HG02884 (cell line): ENCODE measurements around the gene OSBPL1A.

Source experiments
- ATAC-seq: cut with Tn5 transposase; IDR thresholded peaks from one replicate; pipeline ENCODE4 v1.9.1; 2021; ENCODE audit warnings: mild to moderate bottlenecking, moderate library complexity; ENCODE audit not compliant: unreplicated experiment

OSBPL1A gene

GRCh38 chr18:24230766-24231165, 166.9 kb downstream of the OSBPL1A start:
- no peak for ATAC-seq

GRCh38 chr18:24228667-24229041, 169.0 kb downstream of the OSBPL1A start:
- ATAC-seq: no peak

- ATAC-seq: no peak
These were observed 169.5 kb downstream of the OSBPL1A start for GRCh38 chr18:24227977-24228666.

GRCh38 chr18:24220318-24220688, 177.3 kb downstream of the OSBPL1A start:
- ATAC-seq: no peak

- ATAC-seq: no peak
These were observed 177.9 kb downstream of the OSBPL1A start for GRCh38 chr18:24219561-24220317.

- no peak for ATAC-seq
These were observed 182.7 kb downstream of the OSBPL1A start for GRCh38 chr18:24214913-24215312.

- no peak for ATAC-seq
These were observed 183.5 kb downstream of the OSBPL1A start for GRCh38 chr18:24214144-24214543.

- no peak for ATAC-seq
These were observed 184.7 kb downstream of the OSBPL1A start for GRCh38 chr18:24212939-24213338.

GRCh38 chr18:24209558-24209957, 188.1 kb downstream of the OSBPL1A start:
- no peak for ATAC-seq

- ATAC-seq: no peak
These were observed 189.2 kb downstream of the OSBPL1A start for GRCh38 chr18:24208270-24209035.

GRCh38 chr18:24204904-24205303, 192.7 kb downstream of the OSBPL1A start:
- no peak for ATAC-seq

- ATAC-seq: no peak
These were observed 195.6 kb downstream of the OSBPL1A start for GRCh38 chr18:24201699-24202687.

- no peak for ATAC-seq
These were observed 196.9 kb downstream of the OSBPL1A start for GRCh38 chr18:24200494-24201290.

- no peak for ATAC-seq
These were observed 198.2 kb downstream of the OSBPL1A start for GRCh38 chr18:24199372-24199962.

GRCh38 chr18:24198461-24198860, 199.2 kb downstream of the OSBPL1A start:
- no peak for ATAC-seq

- ATAC-seq: no peak
These were observed 200.2 kb downstream of the OSBPL1A start for GRCh38 chr18:24197412-24197811.

GRCh38 chr18:24196764-24197163, 200.9 kb downstream of the OSBPL1A start:
- ATAC-seq: no peak

- ATAC-seq: no peak
These were observed 202.1 kb downstream of the OSBPL1A start for GRCh38 chr18:24195296-24196053.

GRCh38 chr18:24190590-24190989, 207.0 kb downstream of the OSBPL1A start:
- ATAC-seq: no peak
